IMR-90 (cell line): Measurements from ENCODE around the gene PAPLN. TPM values are rescaled to one million over a fixed set of nuclear protein-coding genes. Genes with fewer than 3 reads are reported as not detected.
"Not testable (repeated sequence)": the region's sequence is repeated elsewhere in the genome, so short reads cannot be mapped to it uniquely, and the experiment has no call there.

Source experiments
- ATAC-seq: fragments of 200-7000 bp; cut with Tn5 transposase; 2 replicates; pipeline ENCODE4 v1.9.1; 2020; ENCODE audit warnings: low read depth, mild to moderate bottlenecking, moderate library complexity
- BruUV-seq: library from RNA; stranded (reverse); fragments of 400-500 nt; replicated peaks from 2 replicates; lab custom pipeline; 2021; lab: Mats Ljungman, UMichigan
- CTCF ChIA-PET: fragments of 300-600 bp; formaldehyde crosslinking; extraction: SDS; loops from one replicate; lab custom pipeline; 2021; ENCODE audit warnings: antibody characterized with exemption; lab: Yijun Ruan, JAX
- POLR2A ChIA-PET: fragments of 300-600 bp; sonication (Branson Sonifier 250); formaldehyde crosslinking; loops from one replicate; lab custom pipeline; 2022; ENCODE audit warnings: antibody characterized with exemption; ENCODE audit not compliant: unreplicated experiment; lab: Charles Lee
- DNase-seq: peaks from one replicate; pipeline ENCODE4 v3.0.0; 2013
- H2AFZ ChIP-seq: replicated peaks from 2 replicates; pipeline ENCODE3; 2013; ENCODE audit warnings: low read length, mild to moderate bottlenecking; ENCODE audit not compliant: poor library complexity
- H2AK5ac ChIP-seq: 2 replicates; pipeline ENCODE4 v1.6.1; 2013; ENCODE audit warnings: low read depth, low read length, inconsistent platforms
- H2AK9ac ChIP-seq: replicated peaks from 2 replicates; pipeline ENCODE3; 2013; ENCODE audit warnings: mild to moderate bottlenecking, low read depth, low read length, moderate library complexity; ENCODE audit not compliant: poor library complexity
- H2BK120ac ChIP-seq: 2 replicates; pipeline ENCODE4 v1.6.1; 2013; ENCODE audit warnings: low read depth, low read length, inconsistent platforms
- H2BK15ac ChIP-seq: 3 replicates; pipeline ENCODE4 v1.6.1; 2013; ENCODE audit warnings: low read depth, low read length, inconsistent platforms
- H2BK20ac ChIP-seq: 2 replicates; pipeline ENCODE4 v1.6.1; 2013; ENCODE audit warnings: low read depth, mild to moderate bottlenecking, inconsistent platforms, low read length, moderate library complexity
- H2BK5ac ChIP-seq: 2 replicates; pipeline ENCODE4 v1.6.1; 2013; ENCODE audit warnings: mild to moderate bottlenecking, low read depth, low read length, inconsistent platforms; ENCODE audit not compliant: poor library complexity, severe bottlenecking
- H3K14ac ChIP-seq: replicated peaks from 2 replicates; pipeline ENCODE4 v1.6.1; 2013; ENCODE audit warnings: low read depth, low read length, inconsistent platforms
- H3K18ac ChIP-seq: 2 replicates; pipeline ENCODE4 v1.6.1; 2013; ENCODE audit warnings: low read depth, low read length, control low read depth
- H3K23ac ChIP-seq: 2 replicates; pipeline ENCODE4 v1.6.1; 2013; ENCODE audit warnings: low read depth, low read length, inconsistent platforms
- H3K27ac ChIP-seq: 2 replicates; pipeline ENCODE4 v1.5.1; 2013; ENCODE audit warnings: mild to moderate bottlenecking, control low read depth, low read length; ENCODE audit not compliant: insufficient read depth
- H3K27me3 ChIP-seq: 2 replicates; pipeline ENCODE4 v1.6.1; 2013; ENCODE audit warnings: low read length; ENCODE audit not compliant: control insufficient read depth, insufficient read depth
- H3K36me3 ChIP-seq: 2 replicates; pipeline ENCODE4 v1.6.1; 2013; ENCODE audit warnings: low read length, mixed read lengths; ENCODE audit not compliant: control insufficient read depth, insufficient read depth
- H3K4ac ChIP-seq: 2 replicates; pipeline ENCODE4 v1.6.1; 2013; ENCODE audit warnings: low read depth, low read length, inconsistent platforms
- H3K4me1 ChIP-seq: 2 replicates; pipeline ENCODE4 v1.6.1; 2013; ENCODE audit warnings: low read length, mixed read lengths; ENCODE audit not compliant: control insufficient read depth, insufficient read depth
- H3K4me2 ChIP-seq: 2 replicates; pipeline ENCODE4 v1.6.1; 2013; ENCODE audit warnings: low read depth, mild to moderate bottlenecking, control low read depth, low read length, moderate library complexity
- H3K4me3 ChIP-seq: 2 replicates; pipeline ENCODE4 v1.5.1; 2013; ENCODE audit warnings: low read depth, mild to moderate bottlenecking, control low read depth, low read length, moderate library complexity; ENCODE audit not compliant: insufficient read depth
- H3K56ac ChIP-seq: 2 replicates; pipeline ENCODE4 v1.6.1; 2013; ENCODE audit warnings: low read length, inconsistent platforms; ENCODE audit not compliant: insufficient read depth; ENCODE audit errors: extremely low read depth
- H3K79me1 ChIP-seq, 2 experiments: 2 replicates each; pipeline ENCODE4 v1.6.1; 2013; ENCODE audit warnings: low read length in 2 of 2, inconsistent platforms in 1 of 2, low read depth in 1 of 2
- H3K9ac ChIP-seq: 2 replicates; pipeline ENCODE4 v1.6.1; 2013; ENCODE audit warnings: low read depth, low read length, control low read depth
- H3K9me1 ChIP-seq: 2 replicates; pipeline ENCODE4 v1.6.1; 2013; ENCODE audit warnings: low read length, inconsistent platforms; ENCODE audit not compliant: insufficient read depth
- H3K9me3 ChIP-seq: 2 replicates; pipeline ENCODE4 v1.6.1; 2013; ENCODE audit warnings: low read length; ENCODE audit not compliant: control insufficient read depth, insufficient read depth
- H4K20me1 ChIP-seq: 2 replicates; pipeline ENCODE4 v1.6.1; 2013; ENCODE audit warnings: low read length, inconsistent platforms; ENCODE audit not compliant: insufficient read depth
- H4K5ac ChIP-seq: 2 replicates; pipeline ENCODE4 v1.6.1; 2013; ENCODE audit warnings: mild to moderate bottlenecking, low read depth, low read length, control low read depth
- H4K8ac ChIP-seq, 2 experiments: 2 replicates each; pipeline ENCODE4 v1.6.1; 2013; ENCODE audit warnings: low read depth in 2 of 2, low read length in 2 of 2, control low read depth in 1 of 2, inconsistent platforms in 1 of 2
- H4K91ac ChIP-seq: 2 replicates; pipeline ENCODE4 v1.6.1; 2013; ENCODE audit warnings: low read depth, low read length, inconsistent platforms; ENCODE audit not compliant: insufficient read depth
- WGBS, 2 experiments: methylation state at CpG; one replicate each; pipeline versions ENCODE4 v1.1.5 to v1.1.7; 2013; ENCODE audit warnings: missing lambda C conversion rate in 2 of 2; ENCODE audit not compliant: insufficient read length in 1 of 2; ENCODE audit errors: extremely low coverage in 2 of 2; 5-methylcytosine and 5-hydroxymethylcytosine counted together
- dilution Hi-C: fragments of 300-500 bp; cut with HindIII; formaldehyde crosslinking; loops from one replicate; pipeline ENCODE4 v1.14.3; 2018; ENCODE audit warnings: low sequenced_read_pairs; ENCODE audit not compliant: unreplicated experiment
- in situ Hi-C: fragments of 300-500 bp; cut with MboI; formaldehyde crosslinking; loops from 3 replicates; pipeline ENCODE4 v1.14.3; 2019; ENCODE audit warnings: low sequenced_read_pairs, inconsistent platforms, mixed read lengths
- intact Hi-C: fragments of 100-400 bp; cut with micrococcal nuclease; formaldehyde crosslinking; loops from 2 replicates; pipeline ENCODE4 v1.10.0; 2022
- polyA plus RNA-seq, 3 experiments: library from polyadenylated mRNA; depleted of rRNA; stranded (reverse); fragments of >200 nt; gene quantifications; 2 replicates each; pipeline ENCODE4 v1.2.3, GENCODE V29; 2012; ENCODE audit warnings: low replicate concordance in 1 of 3
- total RNA-seq: library from RNA; depleted of rRNA; stranded (reverse); fragments of >200 nt; gene quantifications from 2 replicates; pipeline ENCODE4 v1.2.3, GENCODE V29; 2012

PAPLN gene
- total and polyA plus RNA-seq, 2 of the 4 experiments (the other 2 are of a cell fraction) = 0.36 to 1.2 TPM

GRCh38 chr14:73194306-73194705, 43.0 kb upstream of the PAPLN start:
- H3K14ac ChIP-seq, H2BK15ac ChIP-seq, H3K9ac ChIP-seq, H3K4ac ChIP-seq, H2BK5ac ChIP-seq, H3K23ac ChIP-seq, dilution Hi-C loops, CTCF ChIA-PET, in situ Hi-C loops, H4K5ac ChIP-seq, H2AFZ ChIP-seq, H3K4me3 ChIP-seq, POLR2A ChIA-PET, H3K9me3 ChIP-seq, H2AK9ac ChIP-seq, H3K56ac ChIP-seq, H2BK120ac ChIP-seq, H4K8ac ChIP-seq, H3K27me3 ChIP-seq, H3K18ac ChIP-seq, H3K4me2 ChIP-seq, H2AK5ac ChIP-seq, H4K20me1 ChIP-seq, H4K91ac ChIP-seq, BruUV-seq, DNase-seq, H3K27ac ChIP-seq, H3K9me1 ChIP-seq, H2BK20ac ChIP-seq, ATAC-seq, intact Hi-C loops, H3K4me1 ChIP-seq: not testable (repeated sequence)
- Histone ChIP-seq H3K79me1 (peaks cover 11 to 21% of the 10 kb centered on the region in 2 experiments; a peak in 3 of 4 replicates), H3K36me3 (peaks cover 37% of the 10 kb centered on the region)
- 90% methylated on average over 2 of the region's 8 CpGs; no CpG with 5 or more reads in 1 of the 2 experiments for WGBS, 2 experiments
